Measurements from ENCODE around the gene S1PR3. TPM values are rescaled to one million over a fixed set of nuclear protein-coding genes. Genes with fewer than 3 reads are reported as not detected.

S1PR3 gene
- total RNA-seq, 2 experiments from 2014 or later = 0.31 to 0.33 TPM

DNA sequence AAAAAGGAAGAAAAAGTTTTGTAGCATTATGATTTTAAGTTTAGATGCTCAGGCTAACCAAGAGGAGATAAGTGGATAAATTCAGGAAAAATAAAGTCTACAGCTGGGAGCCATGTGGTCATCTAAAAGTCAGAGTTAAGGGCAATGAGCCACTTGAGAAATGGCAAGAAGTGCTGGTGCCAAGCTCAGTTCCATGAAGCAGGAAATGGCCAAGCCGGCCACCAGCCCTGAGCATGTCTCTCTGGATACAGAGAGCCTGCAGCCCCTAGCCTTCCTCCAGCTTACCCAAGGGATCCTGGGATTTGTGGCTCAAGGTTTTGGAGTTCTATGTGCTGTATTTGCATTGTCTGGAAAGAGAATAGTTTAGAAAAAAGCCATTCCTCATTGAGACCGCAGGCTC is 12.2 kb upstream of the S1PR3 start:
- ChIA-PET POLR2A (no interaction called here), CTCF (no interaction called here)
- H3K27me3 ChIP-seq (ENCODE audit: control insufficient read depth in 1 of 2, insufficient read depth in 2 of 2, low read length in 2 of 2) = no peaks in the 10 kb centered on the region
- intact Hi-C loops (cut with DNase I, micrococcal nuclease) = no loop called here
- Mint-ChIP-seq H3K27me3 (peaks cover 12% of the 10 kb centered on the region), H3K4me3 (no peak overlapping the region), H3K4me1 (ENCODE audit: low read depth) (no peaks in the 10 kb centered on the region), H3K36me3 (ENCODE audit: low read depth) (no peaks in the 10 kb centered on the region), H3K9me3 (no peaks in the 10 kb centered on the region), H3K27ac (no peak overlapping the region)
- no peaks in the 10 kb centered on the region for H3K4me1 ChIP-seq (ENCODE audit: insufficient read depth, low read length)
- no peaks in the 10 kb centered on the region for H3K9me3 ChIP-seq (ENCODE audit: control insufficient read depth in 1 of 2, insufficient read depth in 1 of 2, low read length in 2 of 2)
- no peak for ATAC-seq (ENCODE audit: poor library complexity)
- no peak for DNase-seq
- TF ChIP-seq, protein P1, sequence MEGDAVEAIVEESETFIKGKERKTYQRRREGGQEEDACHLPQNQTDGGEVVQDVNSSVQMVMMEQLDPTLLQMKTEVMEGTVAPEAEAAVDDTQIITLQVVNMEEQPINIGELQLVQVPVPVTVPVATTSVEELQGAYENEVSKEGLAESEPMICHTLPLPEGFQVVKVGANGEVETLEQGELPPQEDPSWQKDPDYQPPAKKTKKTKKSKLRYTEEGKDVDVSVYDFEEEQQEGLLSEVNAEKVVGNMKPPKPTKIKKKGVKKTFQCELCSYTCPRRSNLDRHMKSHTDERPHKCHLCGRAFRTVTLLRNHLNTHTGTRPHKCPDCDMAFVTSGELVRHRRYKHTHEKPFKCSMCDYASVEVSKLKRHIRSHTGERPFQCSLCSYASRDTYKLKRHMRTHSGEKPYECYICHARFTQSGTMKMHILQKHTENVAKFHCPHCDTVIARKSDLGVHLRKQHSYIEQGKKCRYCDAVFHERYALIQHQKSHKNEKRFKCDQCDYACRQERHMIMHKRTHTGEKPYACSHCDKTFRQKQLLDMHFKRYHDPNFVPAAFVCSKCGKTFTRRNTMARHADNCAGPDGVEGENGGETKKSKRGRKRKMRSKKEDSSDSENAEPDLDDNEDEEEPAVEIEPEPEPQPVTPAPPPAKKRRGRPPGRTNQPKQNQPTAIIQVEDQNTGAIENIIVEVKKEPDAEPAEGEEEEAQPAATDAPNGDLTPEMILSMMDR (IDR thresholded peaks at IDR 0.05) = no peak
- no peaks in the 10 kb centered on the region for H3K36me3 ChIP-seq (ENCODE audit: insufficient read depth, low read length)
- H3K4me3 ChIP-seq (ENCODE audit: low read length) = no peak overlapping the region
- no peak overlapping the region for H3K27ac ChIP-seq (ENCODE audit: low read depth in 1 of 2, low read length in 2 of 2)

DNA sequence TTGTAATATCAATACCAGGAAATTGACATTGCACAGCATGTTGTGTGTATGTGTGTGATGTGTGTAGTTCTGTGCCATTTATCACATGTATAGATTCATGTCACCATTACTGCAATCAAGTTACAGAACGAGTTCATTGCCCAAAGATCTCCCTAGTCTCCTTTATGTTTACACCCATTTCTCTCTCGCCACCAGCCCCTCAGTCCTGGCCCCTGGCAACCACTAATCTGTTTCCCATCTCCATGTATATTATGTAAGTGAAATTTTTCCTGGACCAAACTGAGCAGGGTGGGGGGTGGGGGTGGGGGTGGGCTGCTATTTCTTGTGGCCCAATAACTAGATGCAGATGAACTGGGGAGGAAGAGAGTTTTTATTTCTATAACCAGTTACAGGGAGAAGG is 11.5 kb upstream of the S1PR3 start:
- intact Hi-C loops (cut with DNase I, micrococcal nuclease) = no loop called here
- no peaks in the 10 kb centered on the region for H3K9me3 ChIP-seq (ENCODE audit: control insufficient read depth in 1 of 2, insufficient read depth in 1 of 2, low read length in 2 of 2)
- Mint-ChIP-seq H3K4me1 (ENCODE audit: low read depth) (no peaks in the 10 kb centered on the region), H3K27ac (no peak overlapping the region), H3K9me3 (no peaks in the 10 kb centered on the region), H3K27me3 (peaks cover 12% of the 10 kb centered on the region), H3K36me3 (ENCODE audit: low read depth) (no peaks in the 10 kb centered on the region), H3K4me3 (no peak overlapping the region)
- POLR2A ChIA-PET = no interaction called here
- H3K4me1 ChIP-seq (ENCODE audit: insufficient read depth, low read length) = no peaks in the 10 kb centered on the region
- ATAC-seq (ENCODE audit: poor library complexity) = no peak
- H3K27ac ChIP-seq (ENCODE audit: low read depth in 1 of 2, low read length in 2 of 2) = no peak overlapping the region
- CTCF ChIA-PET = no interaction called here
- no peak overlapping the region for H3K4me3 ChIP-seq (ENCODE audit: low read length)
- H3K27me3 ChIP-seq (ENCODE audit: control insufficient read depth in 1 of 2, insufficient read depth in 2 of 2, low read length in 2 of 2) = peaks cover 0 to 3% of the 10 kb centered on the region in 2 experiments
- TF ChIP-seq, protein P1 (IDR thresholded peaks at IDR 0.05) = no peak
- DNase-seq = no peak
- H3K36me3 ChIP-seq (ENCODE audit: insufficient read depth, low read length) = no peaks in the 10 kb centered on the region

GRCh38 chr9:88980740-88981203 is 10.5 kb upstream of the S1PR3 start:
- Mint-ChIP-seq H3K27me3 (peaks cover 12% of the 10 kb centered on the region), H3K9me3 (no peaks in the 10 kb centered on the region), H3K4me1 (ENCODE audit: low read depth) (no peaks in the 10 kb centered on the region), H3K27ac (no peak overlapping the region), H3K4me3 (no peak overlapping the region), H3K36me3 (ENCODE audit: low read depth) (no peaks in the 10 kb centered on the region)
- TF ChIP-seq, protein P1 (IDR thresholded peaks at IDR 0.05) = no peak
- H3K9me3 ChIP-seq (ENCODE audit: control insufficient read depth in 1 of 2, insufficient read depth in 1 of 2, low read length in 2 of 2) = no peaks in the 10 kb centered on the region
- CTCF ChIA-PET = no interaction called here
- peaks cover 0 to 3% of the 10 kb centered on the region in 2 experiments for H3K27me3 ChIP-seq (ENCODE audit: control insufficient read depth in 1 of 2, insufficient read depth in 2 of 2, low read length in 2 of 2)
- H3K27ac ChIP-seq (ENCODE audit: low read depth in 1 of 2, low read length in 2 of 2) = no peak overlapping the region
- ATAC-seq (ENCODE audit: poor library complexity) (no peak), DNase-seq (no peak)
- no peaks in the 10 kb centered on the region for H3K4me1 ChIP-seq (ENCODE audit: insufficient read depth, low read length)
- POLR2A ChIA-PET = no interaction called here
- no peaks in the 10 kb centered on the region for H3K36me3 ChIP-seq (ENCODE audit: insufficient read depth, low read length)
- intact Hi-C loops (cut with DNase I, micrococcal nuclease) = no loop called here
- no peak overlapping the region for H3K4me3 ChIP-seq (ENCODE audit: low read length)
